Stimulated activated CD8-positive, alpha-beta memory T cell treated with anti-CD3 and anti-CD28 coated beads, Interleukin-15, amount 100 ng/mL, for 4 hours (primary cell): Measurements from ENCODE around the gene SMTNL2.
"Not testable (repeated sequence)": the region's sequence is repeated elsewhere in the genome, so short reads cannot be mapped to it uniquely, and the experiment has no call there.

Experiments
- DNase-seq, 2 donors: peaks; one replicate each; pipeline ENCODE4 v3.0.0-alpha.2; 2020; ENCODE audit warnings: low read depth in 2 of 2

The SMTNL2 gene

GRCh38 chr17:4585638-4585994 lies 1.3 kb downstream of the SMTNL2 start:
- no peak for DNase-seq

- DNase-seq: no peak
These were observed 1.7 kb downstream of the SMTNL2 start for GRCh38 chr17:4586043-4586442.

- DNase-seq: no peak
These were observed 2.9 kb downstream of the SMTNL2 start for GRCh38 chr17:4587195-4587594.

DNA sequence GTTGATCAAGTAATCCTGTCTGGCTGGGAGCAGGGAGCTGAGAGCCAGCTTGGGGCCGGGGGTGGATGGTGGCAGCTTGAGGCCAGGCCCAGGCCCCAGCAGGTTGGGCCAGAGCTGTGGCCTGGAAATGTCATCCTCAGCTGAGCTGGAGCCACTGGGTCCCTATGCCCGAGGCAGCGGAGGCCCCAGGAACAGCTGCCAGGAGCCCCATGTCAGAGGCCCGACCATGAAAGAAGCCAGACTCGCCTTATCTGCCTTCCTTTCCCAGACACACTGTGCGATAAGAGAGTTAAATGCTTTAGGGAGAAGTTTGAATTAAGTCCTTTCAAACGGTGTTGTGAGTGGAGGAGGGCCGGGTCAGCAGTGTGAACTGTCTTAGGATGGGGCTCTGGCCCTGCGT lies 3.5 kb downstream of the SMTNL2 start:
- no peak for DNase-seq

- no peak for DNase-seq
These were observed 4.1 kb downstream of the SMTNL2 start for GRCh38 chr17:4588391-4588790.

DNA sequence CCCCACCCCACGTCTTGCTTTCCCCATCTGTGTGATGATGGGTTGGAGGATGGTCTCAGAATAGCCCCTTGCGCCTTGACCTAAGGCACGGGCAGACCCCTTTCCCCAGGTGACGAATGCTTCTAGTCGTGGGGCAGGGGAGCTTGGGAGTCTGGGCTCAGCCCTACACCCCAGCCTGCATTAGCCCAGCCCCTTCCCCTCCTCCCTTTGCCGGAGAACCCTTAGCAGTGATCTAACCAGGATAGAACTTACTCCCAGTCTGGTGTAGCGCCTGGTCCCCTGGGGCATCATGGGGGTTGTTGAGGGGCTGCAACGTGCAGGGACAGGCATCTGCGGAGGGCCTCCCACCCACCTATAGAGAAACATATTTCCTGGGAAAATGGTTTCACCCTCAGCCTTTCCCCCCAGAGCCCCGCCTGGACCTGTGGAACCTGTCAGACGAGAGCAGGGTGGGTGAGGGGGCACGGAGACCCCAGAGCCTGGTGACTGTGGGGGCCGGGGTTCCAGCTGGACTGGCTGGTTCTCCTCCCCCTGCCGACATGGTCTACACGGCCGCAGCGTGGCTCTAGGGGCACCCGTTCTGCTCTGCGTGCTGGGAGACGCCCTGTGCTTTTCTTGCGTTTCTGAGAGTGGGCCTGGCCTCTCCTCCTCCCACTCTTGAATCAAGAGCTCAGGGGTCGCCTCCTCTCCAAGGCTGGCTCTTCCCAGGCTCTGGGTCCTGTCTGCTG lies 4.7 kb downstream of the SMTNL2 start:
- DNase-seq: no peak

DNA sequence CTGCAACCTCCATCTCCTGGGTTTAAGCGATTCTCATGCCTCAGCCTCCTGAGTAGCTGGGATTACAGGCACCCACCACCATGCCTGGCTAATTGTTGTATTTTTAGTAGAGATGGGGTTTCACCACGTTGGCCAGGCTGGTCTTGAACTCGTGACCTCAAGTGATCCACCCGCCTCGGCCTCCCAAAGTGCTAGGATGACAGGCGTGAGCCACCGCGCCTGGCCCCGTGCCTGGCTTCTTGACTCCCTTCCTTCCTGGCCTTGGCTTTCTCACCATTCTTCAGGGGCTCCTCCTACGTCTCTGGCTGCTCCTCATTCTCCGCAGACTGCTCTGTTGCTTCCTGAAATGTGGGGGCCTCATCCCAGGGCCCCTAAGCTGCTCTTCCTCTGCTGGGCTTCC lies 5.7 kb downstream of the SMTNL2 start:
- not testable (repeated sequence) for DNase-seq

GRCh38 chr17:4590981-4591453 lies 6.7 kb downstream of the SMTNL2 start:
- DNase-seq: no peak

DNA sequence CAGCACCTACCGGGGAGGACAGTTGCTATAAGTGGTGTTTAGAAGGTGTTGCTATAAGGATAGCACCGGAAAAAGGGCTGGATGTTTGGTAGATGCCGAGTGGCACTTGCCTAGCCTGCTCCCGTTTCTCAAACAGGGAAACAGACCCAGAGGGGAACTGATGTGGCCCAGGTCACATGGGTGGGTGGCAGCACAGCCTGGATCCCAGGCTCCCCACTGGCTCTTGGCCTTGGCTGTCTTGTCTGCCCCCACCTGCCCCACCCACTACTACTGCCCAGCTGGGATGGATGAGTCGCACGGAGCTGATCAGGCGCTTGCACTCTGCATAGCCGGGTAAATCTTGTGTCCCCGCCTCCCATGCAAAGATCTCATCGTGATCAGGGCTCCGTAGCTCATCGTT lies 7.2 kb downstream of the SMTNL2 start:
- no peak for DNase-seq

GRCh38 chr17:4592240-4593005 lies 8.1 kb downstream of the SMTNL2 start:
- no peak for DNase-seq

DNA sequence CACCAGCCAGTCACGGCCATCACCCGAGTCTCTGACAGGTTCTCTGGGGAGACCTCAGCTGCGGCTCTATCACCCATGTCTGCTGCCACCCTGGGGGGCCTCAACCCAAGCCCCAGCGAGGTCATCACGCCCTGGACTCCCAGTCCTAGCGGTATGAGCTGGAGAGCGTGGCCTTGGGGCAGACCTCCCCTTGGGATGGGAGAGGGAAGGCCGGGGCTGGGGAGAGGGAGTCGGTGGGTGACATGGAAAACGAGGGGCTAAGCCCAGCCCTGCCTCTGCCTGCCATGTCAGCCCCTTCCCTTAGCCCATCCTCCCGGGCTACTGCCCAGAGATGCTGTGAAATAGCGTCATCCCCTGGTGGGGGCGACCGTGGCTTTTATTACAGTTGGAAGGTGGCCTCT lies 8.7 kb downstream of the SMTNL2 start:
- DNase-seq: no peak

GRCh38 chr17:4594406-4594805 lies 10.1 kb downstream of the SMTNL2 start:
- no peak for DNase-seq

GRCh38 chr17:4594931-4595684 lies 10.8 kb downstream of the SMTNL2 start:
- no peak for DNase-seq

DNA sequence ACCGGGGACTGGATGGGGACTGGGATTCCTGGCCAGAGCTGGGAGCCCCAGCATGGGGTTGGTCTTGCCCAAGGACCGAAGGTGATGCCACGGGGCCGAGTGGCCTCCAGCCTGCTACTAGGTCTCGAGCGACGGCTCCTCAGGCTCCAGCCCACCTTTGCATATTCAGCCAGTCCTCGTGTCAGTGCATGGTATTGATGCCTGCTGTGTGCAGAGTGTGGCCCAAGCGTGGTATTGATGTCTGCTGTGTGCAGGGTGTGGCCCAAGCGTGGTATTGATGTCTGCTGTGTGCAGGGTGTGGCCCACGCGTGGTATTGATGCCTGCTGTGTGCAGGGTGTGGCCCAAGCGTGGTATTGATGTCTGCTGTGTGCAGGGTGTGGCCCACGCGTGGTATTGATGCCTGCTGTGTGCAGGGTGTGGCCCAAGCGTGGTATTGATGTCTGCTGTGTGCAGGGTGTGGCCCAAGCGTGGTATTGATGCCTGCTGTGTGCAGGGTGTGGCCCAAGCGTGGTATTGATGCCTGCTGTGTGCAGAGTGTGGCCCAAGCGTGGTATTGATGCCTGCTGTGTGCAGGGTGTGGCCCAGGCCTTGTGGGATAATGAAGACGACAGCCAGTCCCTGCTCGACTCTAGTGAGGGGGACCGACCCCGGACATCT lies 11.5 kb downstream of the SMTNL2 start:
- not testable (repeated sequence) for DNase-seq

- no peak for DNase-seq
These were observed 12.5 kb downstream of the SMTNL2 start for GRCh38 chr17:4596636-4597380.

DNA sequence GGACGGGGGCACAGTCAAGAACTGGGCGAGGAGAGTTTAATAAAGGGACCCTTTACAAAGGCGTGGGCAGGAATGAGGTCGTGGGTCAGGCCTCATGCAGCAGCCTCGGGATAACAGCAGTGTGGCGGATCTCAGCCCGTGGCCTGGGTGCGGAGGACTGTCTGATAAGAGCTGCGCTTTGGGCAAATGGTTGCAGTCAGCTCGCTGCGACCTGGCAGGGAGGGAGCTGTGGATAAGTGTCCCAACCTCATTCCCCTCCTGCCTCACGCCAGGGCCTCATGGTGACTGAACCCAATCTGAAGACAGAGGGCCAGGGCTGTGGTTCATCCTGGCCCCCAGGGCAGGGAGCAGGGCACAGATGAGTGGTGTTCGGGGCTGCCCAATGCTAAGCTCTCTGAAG lies 13.6 kb downstream of the SMTNL2 start:
- no peak for DNase-seq

GRCh38 chr17:4598776-4599504 lies 14.6 kb downstream of the SMTNL2 start:
- no peak for DNase-seq

DNA sequence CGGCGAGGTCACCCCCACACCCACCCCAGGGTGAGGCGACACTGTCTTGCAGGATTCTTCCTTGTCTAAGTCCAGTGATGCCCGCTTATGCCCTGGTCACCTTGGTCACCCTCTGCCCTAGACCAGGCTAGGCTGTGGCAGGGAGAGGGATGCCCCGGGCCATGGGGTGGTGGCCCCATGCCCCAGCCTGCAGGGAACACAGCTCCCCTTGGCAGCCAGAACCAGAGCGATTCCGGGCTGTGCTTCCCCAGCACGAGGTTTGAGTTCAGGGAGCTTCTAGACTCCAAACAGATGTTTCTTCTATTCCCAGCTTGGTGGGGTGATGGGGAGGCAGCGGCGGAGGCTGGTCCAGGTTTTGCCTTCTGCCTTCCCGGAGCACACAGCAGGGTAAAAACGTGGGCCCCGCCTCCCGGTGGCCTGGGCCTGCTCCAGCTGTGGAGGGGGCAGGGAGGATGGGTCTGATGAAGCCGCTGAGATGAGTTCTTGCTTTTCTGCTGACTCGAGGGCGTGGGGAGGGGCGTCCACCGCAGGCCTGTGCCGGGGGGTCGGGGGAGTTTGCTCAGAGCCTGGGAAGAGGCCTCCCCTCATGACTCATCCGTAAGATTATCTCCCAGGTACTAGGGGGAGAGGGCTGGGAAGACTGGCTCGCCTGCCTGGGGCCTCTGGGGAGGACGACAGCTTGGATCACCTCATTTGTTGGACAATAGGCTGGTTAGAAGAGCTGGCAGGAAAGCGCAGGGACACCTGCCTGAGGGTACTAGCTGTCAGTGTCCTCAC lies 15.4 kb downstream of the SMTNL2 start:
- DNase-seq: no peak

DNA sequence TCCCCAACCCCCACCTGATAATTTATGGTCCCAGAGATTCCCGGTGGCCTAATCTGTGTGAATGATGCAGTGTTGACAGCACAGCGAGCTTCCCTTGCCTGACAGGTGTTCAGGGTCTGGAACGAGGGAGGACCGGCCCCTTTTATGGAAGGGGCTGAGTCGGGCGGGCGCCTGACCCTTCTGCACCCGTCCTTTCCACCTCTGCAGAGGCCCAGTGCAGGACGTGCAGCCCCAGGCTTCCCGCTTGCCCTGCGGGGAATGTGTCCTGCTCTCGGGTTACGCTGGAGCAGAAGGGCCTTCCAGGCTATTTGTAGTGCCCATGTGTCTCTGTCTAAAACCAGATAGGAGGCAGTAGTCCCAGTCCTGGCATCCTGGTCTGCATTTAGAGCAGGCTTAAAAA lies 16.2 kb downstream of the SMTNL2 start:
- DNase-seq: no peak

DNA sequence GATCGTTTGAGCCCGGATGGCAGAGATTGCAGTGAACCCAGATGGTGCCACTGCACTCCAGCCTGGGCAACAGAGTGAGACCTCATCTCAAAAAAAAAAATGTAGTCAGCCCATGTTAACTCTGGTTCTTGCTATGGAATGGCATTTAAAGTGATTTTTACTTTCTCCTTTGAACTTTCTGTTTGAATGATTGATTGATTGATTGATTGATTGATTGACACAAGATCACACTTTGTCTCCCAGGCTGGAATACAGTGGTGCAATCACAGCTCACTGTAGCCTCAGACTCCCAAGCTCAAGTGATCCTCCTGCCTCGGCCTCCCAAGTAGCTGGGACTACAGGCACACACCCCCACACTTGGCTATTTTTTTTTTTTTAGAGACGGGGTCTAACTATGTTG lies 17.0 kb downstream of the SMTNL2 start:
- no peak for DNase-seq
